Astrocyte (in vitro differentiated cells and primary cell): ENCODE data around the gene CAMK1G.

Experiments
- EZH2 ChIP-seq: IDR thresholded peaks from 2 replicates; pipeline ENCODE4 v1.6.1; 2012; ENCODE audit warnings: mild to moderate bottlenecking, low read length, inconsistent platforms; ENCODE audit not compliant: insufficient read depth
- TF ChIP-seq, protein P1 (sequence below): IDR thresholded peaks from 2 replicates; pipeline ENCODE4 v1.5.1; 2011; ENCODE audit warnings: low read depth, mild to moderate bottlenecking, inconsistent platforms, low read length, moderate library complexity; ENCODE audit not compliant: insufficient read depth

DNA sequence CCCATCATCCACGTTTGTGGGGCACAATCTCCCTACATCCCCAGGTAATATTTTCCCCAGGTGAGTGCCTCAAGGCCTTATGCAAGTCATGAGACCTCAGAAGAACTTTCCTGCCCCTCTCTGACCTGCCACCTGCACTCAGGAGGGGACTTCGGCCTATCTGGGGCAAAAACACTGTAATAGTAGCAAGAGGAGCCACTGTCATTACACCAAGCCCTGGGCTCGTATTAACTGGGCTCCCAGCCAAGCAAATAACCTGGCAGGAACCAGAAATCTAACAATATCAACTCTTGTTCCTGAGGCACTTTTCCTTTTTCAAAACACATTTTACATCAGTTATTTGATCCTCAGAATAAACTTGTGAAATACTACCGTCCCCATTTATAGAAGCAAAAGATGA lies 37.8 kb downstream of the CAMK1G start:
- TF ChIP-seq, protein P1, sequence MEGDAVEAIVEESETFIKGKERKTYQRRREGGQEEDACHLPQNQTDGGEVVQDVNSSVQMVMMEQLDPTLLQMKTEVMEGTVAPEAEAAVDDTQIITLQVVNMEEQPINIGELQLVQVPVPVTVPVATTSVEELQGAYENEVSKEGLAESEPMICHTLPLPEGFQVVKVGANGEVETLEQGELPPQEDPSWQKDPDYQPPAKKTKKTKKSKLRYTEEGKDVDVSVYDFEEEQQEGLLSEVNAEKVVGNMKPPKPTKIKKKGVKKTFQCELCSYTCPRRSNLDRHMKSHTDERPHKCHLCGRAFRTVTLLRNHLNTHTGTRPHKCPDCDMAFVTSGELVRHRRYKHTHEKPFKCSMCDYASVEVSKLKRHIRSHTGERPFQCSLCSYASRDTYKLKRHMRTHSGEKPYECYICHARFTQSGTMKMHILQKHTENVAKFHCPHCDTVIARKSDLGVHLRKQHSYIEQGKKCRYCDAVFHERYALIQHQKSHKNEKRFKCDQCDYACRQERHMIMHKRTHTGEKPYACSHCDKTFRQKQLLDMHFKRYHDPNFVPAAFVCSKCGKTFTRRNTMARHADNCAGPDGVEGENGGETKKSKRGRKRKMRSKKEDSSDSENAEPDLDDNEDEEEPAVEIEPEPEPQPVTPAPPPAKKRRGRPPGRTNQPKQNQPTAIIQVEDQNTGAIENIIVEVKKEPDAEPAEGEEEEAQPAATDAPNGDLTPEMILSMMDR = no peak
- no peak for TF ChIP-seq EZH2
